ENCODE results near the gene SPAG7.

GRCh38 chr17:4987767-4988567 lies 20.4 kb upstream of the SPAG7 start:
- TF ChIP-seq CTCF (IDR thresholded peaks at IDR 0.05) (no peak), POLR2A (IDR thresholded peaks at IDR 0.05) (peak in 1 of 2 donors; percentile 22), EP300 (IDR thresholded peaks at IDR 0.05) (no peak)
